Nucleus accumbens (tissue), 56 donors: ENCODE data around the gene VPS13C.

ENCODE experiments used
- DNase-seq, 56 donors: peaks; one replicate each; lab custom pipeline; 2025; lab: John Stamatoyannopoulos, UW

VPS13C gene

GRCh38 chr15:62079594-62079993 lies 19.3 kb upstream of the VPS13C start:
- DNase-seq: no peak

GRCh38 chr15:62075595-62076277 lies 15.5 kb upstream of the VPS13C start:
- no peak for DNase-seq

- no peak for DNase-seq
Observed at GRCh38 chr15:62071711-62072308, 11.6 kb upstream of the VPS13C start.

DNA sequence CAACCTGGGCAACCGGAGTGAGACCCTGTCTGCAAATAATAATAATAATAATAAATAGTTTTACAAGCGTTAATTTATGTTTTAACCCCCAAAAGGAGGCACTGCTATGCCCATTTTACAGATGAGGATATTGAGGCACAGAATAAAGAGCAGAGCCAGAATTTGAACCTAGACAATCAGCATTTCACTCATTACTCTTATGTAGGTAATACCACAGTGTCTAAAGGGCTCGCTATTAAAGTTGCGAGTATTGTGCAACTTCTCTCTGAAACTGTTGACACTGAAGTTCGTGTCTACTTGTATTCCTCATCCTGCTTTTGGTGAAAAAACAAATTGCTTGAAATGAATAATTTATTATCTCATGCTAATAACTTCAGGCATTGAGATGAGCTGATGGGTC lies 9.3 kb upstream of the VPS13C start:
- DNase-seq: no peak

DNA sequence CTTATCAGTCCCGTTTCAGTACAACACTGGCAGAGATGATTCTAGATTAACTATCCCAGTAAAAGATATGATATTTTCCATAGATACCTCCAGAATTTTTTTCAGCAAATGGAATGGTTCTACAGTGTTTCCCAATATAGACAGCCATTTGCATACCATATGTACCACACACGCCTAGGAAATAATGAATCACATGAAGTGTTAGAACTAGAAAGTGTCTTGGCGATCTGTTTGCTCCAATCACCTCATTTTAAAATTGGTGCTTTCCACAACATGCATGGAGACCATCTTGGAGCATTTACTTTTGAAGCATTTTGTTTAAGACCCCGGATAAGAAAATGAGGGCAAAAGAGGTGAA lies 8.5 kb upstream of the VPS13C start:
- no peak for DNase-seq

DNA sequence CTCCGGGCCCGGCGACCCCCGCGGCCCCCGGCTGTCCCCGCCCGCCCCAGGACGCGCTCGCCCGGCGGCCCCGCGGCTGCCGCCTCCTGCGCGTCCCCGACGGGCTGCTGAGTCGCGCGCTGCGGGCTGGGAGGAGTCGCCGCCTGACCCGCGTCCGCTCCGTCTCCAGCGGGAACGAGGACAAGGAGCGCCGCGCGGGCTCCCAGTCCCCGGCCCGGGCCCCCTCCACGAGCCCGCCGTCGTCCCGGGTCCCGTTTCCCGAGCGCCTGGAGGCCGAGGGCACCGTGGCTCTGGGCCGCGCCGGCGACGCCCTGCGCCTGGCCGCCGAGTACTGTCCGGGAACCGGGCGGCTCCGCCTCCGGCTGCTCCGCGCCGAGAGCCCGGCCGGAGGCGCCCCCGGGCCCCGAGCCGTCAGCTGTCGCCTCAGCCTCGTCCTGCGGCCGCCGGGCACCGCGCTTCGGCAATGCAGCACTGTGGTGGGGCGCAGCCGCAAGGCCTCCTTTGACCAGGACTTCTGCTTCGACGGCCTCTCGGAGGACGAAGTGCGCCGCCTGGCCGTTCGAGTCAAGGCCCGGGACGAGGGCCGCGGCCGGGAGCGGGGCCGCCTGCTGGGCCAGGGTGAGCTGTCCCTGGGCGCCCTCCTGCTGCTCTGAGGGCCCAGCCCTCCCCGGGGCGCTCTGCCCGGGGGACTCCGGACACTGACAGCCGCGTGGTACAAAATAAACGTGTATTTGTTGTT lies 8.0 kb upstream of the VPS13C start:
- peak in 9 of 56 donors; percentile 5 to 37 (median 14) for DNase-seq

DNA sequence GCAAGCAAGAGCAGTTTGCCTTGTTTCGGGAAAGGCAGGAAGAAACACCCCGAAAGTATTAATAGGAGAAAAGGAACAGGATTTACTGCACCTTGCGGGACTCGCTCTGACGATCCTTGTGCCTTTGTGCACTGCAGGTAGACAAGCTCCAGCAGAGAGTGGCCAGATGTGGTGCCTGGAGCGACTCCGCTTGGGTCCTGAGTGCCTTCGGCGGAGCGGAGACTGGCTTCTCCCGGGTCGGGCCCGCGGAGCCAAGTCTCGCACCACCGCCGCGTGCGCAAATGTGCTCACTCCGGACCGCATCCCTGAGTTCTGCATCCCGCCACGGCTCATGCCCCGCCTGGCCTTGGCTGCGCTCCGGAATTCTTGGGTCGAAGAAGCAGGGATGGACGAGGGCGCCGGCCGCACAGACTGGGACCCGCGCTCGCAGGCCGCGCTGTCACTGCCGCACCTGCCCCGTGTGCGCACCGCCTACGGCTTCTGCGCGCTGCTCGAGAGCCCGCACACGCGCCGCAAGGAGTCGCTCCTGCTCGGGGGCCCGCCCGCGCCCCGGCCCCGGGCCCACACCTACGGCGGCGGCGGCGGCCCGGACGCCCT lies 7.3 kb upstream of the VPS13C start:
- DNase-seq: peak in 3 of 56 donors; percentile 7 to 9 (median 8)

GRCh38 chr15:62066663-62067447 lies 6.6 kb upstream of the VPS13C start, which contains the start of gene C2CD4A:
Gene C2CD4A (plus strand): TSS chr15:62066977. CDS start chr15:62067614, 637 bp downstream.
- DNase-seq: peak in 31 of 56 donors; percentile 4 to 62 (median 27)

GRCh38 chr15:62063825-62064635 lies 3.8 kb upstream of the VPS13C start:
- no peak for DNase-seq

- no peak for DNase-seq
Observed at GRCh38 chr15:62060896-62061280, 641 bp upstream of the VPS13C start.

DNA sequence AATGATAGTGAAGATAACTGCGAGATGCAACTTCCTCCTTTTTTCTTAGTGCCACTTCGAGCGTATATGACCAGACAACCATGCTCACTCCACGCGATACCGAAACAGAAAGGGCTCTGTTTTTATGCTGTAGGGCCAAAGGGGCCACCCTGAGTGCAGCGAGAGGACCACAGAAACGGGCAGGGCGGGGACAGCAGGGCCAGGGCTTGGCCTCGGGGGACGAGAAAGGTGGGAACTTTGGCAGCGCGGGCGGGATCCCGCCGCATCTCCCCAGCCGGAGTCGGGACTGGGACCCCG lies 483 bp downstream of the VPS13C start:
- DNase-seq: peak in 22 of 56 donors; percentile 26 to 80 (median 54)

DNA sequence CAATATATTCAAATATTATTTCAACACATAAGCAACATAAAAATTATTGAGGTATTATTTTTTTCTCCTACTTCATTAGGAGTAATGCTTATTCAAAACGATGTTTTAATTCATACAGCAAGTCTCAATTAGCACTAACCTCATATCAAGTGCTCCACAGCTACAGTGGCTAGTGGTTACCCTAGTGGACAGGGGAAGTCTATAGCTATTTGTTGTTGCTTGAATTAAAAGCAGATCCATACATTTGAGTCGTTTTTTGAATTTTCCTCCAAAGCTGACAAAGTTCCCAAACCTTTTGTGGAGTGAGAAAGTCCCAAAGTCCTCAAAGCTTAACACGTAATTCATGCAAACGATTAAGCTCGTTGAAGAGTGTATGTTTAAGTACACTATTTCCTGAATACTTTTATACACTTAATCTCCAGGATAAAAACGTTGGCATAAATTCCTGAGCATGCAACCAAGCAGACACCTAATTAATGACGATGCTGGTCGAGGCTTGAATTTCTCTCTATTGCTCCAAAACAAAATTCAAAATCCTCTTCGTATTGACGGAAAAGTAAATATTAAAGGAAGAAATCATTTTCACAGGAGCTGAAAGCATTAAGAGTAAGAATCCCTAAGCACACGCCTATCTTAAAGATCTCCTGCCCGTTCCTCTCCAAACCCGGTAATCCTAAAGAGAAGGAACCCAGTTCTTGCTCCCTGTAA lies 985 bp downstream of the VPS13C start:
- DNase-seq: no peak

- no peak for DNase-seq
Observed at GRCh38 chr15:62058327-62059028, 1.8 kb downstream of the VPS13C start.

DNA sequence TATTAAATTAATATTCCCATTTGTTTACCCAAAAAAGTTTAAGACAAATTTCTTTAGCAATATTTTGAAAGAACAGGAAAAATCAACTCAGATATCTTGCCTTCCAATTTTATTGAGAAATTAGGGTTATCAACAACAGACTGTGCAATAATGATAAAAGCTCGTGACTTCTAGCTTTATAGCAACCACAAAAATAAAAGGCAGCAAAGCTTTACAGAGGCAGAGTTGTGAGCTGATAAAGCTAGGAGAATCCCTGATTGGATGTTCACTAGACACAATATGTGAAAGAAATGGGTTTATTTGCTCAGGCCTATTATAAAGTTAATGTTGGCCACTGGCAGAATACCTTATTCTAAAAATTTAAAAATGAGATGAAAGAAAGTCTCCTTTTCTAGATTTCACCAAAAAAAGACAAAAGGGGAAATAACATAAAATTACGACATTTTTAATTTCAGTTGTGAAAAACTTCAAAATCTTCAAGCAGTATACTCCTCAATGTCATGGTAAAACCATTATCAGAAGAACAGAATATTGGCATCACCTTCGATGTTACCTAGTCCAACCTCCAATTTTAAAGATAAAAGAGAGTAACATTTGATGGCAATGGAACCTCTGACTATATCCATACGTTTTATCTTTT lies 2.8 kb downstream of the VPS13C start:
- no peak for DNase-seq

DNA sequence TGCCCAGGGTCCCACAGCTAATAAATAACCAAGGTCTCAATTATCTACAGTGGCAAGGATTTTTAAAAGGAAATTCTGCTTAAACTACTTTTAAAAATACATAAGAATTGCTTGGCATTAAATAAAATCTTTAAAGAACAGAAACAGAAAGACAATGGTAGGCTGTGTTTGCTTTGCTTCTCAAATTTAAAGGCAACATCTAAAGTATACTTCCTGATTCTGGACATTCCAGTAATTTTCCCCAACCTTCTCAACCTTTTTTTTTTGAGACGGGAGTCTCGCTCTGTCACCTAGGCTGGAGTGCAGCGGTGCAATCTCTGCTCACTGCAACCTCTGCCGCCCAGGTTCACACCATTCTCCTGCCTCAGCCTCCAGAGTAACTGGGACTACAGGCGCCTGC lies 5.3 kb downstream of the VPS13C start:
- no peak for DNase-seq

DNA sequence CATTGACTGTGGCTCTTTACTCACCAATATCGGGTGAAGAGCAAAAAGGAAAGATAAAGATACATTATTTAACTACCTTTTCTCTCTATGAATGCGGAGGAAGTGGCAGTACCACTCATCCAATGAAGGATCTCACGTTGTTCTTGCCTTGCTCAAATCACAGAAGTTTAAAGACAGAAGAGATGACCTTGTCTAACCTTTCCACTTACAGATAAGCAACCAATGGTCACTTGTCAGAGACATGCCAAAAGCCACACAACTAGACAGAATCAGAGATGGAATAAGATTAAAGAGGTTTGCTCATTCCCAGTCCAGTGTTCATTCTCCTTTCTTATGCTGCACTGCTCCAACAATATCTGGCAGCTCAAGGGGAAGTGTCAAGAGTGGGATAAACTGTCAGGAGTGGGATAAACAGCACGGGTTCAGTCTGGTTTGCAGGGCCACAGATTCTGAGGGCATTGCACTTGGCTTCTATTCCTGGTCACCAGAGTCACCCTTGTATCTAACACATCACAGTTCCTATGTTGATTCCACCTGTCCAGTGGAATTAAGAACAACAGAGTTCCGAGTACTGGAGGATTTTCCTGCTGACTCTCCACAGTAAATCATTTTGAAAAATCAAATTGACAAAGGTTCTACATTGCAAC lies 6.7 kb downstream of the VPS13C start:
- DNase-seq: no peak

- no peak for DNase-seq
Observed at GRCh38 chr15:62052713-62053112, 7.5 kb downstream of the VPS13C start.

DNA sequence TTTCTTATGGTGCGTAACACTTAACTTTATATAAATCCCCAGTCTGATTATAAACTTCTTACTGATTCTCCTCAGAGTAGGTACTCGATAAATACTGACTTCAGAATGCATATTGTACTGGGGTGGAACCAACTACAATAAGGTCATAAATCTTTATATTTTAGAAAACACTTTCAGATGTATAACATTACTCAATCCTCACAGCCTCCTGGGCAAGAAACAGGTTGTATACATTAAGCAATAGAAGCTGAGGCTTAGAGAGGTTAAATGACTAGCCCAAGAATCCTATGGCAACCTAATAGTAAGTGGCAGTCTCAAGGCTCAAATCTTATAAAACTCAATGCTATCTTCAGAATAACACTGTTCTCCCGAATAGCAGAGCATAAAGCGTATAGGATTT lies 9.1 kb downstream of the VPS13C start:
- DNase-seq: no peak
